Kidney (tissue), 14 donors: ENCODE measurements around the gene BMX. TPM values are rescaled to one million over a fixed set of nuclear protein-coding genes. Genes with fewer than 3 reads are reported as not detected.

Experiments
- DNase-seq, 5 donors: peaks; one replicate each; pipeline ENCODE4 v3.0.0-alpha.2; 2013 to 2020
- FAIRE-seq: peaks from 2 replicates; lab custom pipeline; 2012; peaks lifted over from hg19 to GRCh38; lab: Jason Lieb, UNC
- H3K27ac ChIP-seq, 2 donors: one replicate each; pipeline ENCODE4 v1.7.0; 2013; ENCODE audit warnings: low read depth in 2 of 2, low read length in 2 of 2, inconsistent platforms in 1 of 2
- H3K27me3 ChIP-seq: one replicate; pipeline ENCODE4 v1.7.1; 2013; ENCODE audit warnings: low read length, inconsistent platforms; ENCODE audit not compliant: control insufficient read depth, insufficient read depth
- H3K36me3 ChIP-seq, 3 donors: one replicate each; pipeline versions ENCODE4 v1.7.0 to v1.7.1; 2013; ENCODE audit warnings: low read length in 3 of 3, control low read depth in 1 of 3, inconsistent platforms in 1 of 3; ENCODE audit not compliant: insufficient read depth in 3 of 3, control insufficient read depth in 2 of 3
- H3K4me1 ChIP-seq, 3 donors: one replicate each; pipeline versions ENCODE4 v1.7.0 to v1.7.1; 2013; ENCODE audit warnings: low read length in 3 of 3, inconsistent platforms in 1 of 3, low read depth in 1 of 3; ENCODE audit not compliant: control insufficient read depth in 2 of 3, insufficient read depth in 2 of 3
- H3K4me3 ChIP-seq, 3 donors: one replicate each; pipeline versions ENCODE4 v1.7.0 to v1.8.1; 2013; ENCODE audit warnings: low read length in 3 of 3, control low read depth in 1 of 3, inconsistent platforms in 1 of 3
- H3K9ac ChIP-seq, 3 donors: one replicate each; pipeline versions ENCODE4 v1.7.0 to v1.7.1; 2013; ENCODE audit warnings: low read length in 3 of 3, control low read depth in 1 of 3, inconsistent platforms in 1 of 3
- H3K9me3 ChIP-seq, 3 donors: one replicate each; pipeline versions ENCODE4 v1.7.0 to v1.7.1; 2013; ENCODE audit warnings: low read length in 3 of 3, control low read depth in 1 of 3, inconsistent platforms in 1 of 3; ENCODE audit not compliant: control insufficient read depth in 2 of 3, insufficient read depth in 1 of 3
- intact Hi-C: fragments of 100-400 bp; cut with DNase I; formaldehyde crosslinking; loops from one replicate; pipeline ENCODE4 v1.11.1; 2022
- polyA plus RNA-seq: library from polyadenylated mRNA; stranded (reverse); fragments of 350-450 nt; fragmentation: Illumina TruSeq; extraction: RNeasy Lipid Tissue Mini Kit (QIAGEN cat#74804); gene quantifications from one replicate; pipeline ENCODE4 v1.2.3, GENCODE V29; 2014; ENCODE audit warnings: low read depth, low replicate concordance; ENCODE audit not compliant: insufficient read depth
- total RNA-seq: library from RNA; stranded (reverse); fragmentation: NEBNext Ultra II Directional; extraction: Animal tissue kit (Norgen Biotek cat#: 25700); gene quantifications from one replicate; pipeline ENCODE4 v1.2.1, GENCODE V29; 2021
- TF ChIP-seq, protein P1 (sequence below): IDR thresholded peaks from 3 replicates; pipeline ENCODE4 v1.5.1; 2012; ENCODE audit warnings: mild to moderate bottlenecking, moderate library complexity, borderline replicate concordance; ENCODE audit not compliant: insufficient read depth; ENCODE audit errors: extremely low read depth
- donor health status: control.
- donor health status: control.
- donor health status: control.
- donor health status: control.
- donor health status: control.
- donor health status: DM: yes; HTN: yes; CAD: no.
- donor health status: Normal renal cell carcinoma (clear cell type).

The BMX gene
- total and polyA plus RNA-seq, 2 donors from 2014 or later = 1.4 TPM; not detected in 1

- TF ChIP-seq, protein P1, sequence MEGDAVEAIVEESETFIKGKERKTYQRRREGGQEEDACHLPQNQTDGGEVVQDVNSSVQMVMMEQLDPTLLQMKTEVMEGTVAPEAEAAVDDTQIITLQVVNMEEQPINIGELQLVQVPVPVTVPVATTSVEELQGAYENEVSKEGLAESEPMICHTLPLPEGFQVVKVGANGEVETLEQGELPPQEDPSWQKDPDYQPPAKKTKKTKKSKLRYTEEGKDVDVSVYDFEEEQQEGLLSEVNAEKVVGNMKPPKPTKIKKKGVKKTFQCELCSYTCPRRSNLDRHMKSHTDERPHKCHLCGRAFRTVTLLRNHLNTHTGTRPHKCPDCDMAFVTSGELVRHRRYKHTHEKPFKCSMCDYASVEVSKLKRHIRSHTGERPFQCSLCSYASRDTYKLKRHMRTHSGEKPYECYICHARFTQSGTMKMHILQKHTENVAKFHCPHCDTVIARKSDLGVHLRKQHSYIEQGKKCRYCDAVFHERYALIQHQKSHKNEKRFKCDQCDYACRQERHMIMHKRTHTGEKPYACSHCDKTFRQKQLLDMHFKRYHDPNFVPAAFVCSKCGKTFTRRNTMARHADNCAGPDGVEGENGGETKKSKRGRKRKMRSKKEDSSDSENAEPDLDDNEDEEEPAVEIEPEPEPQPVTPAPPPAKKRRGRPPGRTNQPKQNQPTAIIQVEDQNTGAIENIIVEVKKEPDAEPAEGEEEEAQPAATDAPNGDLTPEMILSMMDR = no peak
- Histone ChIP-seq H3K4me3 (peak within 1 kb of the TSS in 2 of 3 donors; percentile 58 to 64), H3K9ac (no peak within 1 kb of the TSS), H3K9me3 (no peaks in the 10 kb centered on the region), H3K36me3 (no peaks in the 10 kb centered on the region), H3K27ac (peak within 1 kb of the TSS; percentile 47 to 57), H3K27me3 (peaks cover 15% of the 10 kb centered on the region), H3K4me1 (no peaks in the 10 kb centered on the region)
- FAIRE-seq (no peak), DNase-seq (no peak)
- intact Hi-C loops = no loop called here
Measured at GRCh38 chrX:15600745-15601144, 100.1 kb downstream of the BMX start, which contains the start of gene ACE2. TSS of gene ACE2 (minus strand) at chrX:15600960. CDS start at chrX:15600911, 49 bp downstream.

GRCh38 chrX:15601932-15602331 lies 101.3 kb downstream of the BMX start:
- Histone ChIP-seq H3K4me3 (no peak overlapping the region), H3K27ac (no peak overlapping the region), H3K27me3 (peaks cover 17% of the 10 kb centered on the region), H3K9ac (no peak overlapping the region), H3K9me3 (no peaks in the 10 kb centered on the region), H3K36me3 (no peaks in the 10 kb centered on the region), H3K4me1 (no peaks in the 10 kb centered on the region)
- TF ChIP-seq, protein P1 = no peak
- DNase-seq (no peak), FAIRE-seq (no peak)
- intact Hi-C loops = no loop called here

DNA sequence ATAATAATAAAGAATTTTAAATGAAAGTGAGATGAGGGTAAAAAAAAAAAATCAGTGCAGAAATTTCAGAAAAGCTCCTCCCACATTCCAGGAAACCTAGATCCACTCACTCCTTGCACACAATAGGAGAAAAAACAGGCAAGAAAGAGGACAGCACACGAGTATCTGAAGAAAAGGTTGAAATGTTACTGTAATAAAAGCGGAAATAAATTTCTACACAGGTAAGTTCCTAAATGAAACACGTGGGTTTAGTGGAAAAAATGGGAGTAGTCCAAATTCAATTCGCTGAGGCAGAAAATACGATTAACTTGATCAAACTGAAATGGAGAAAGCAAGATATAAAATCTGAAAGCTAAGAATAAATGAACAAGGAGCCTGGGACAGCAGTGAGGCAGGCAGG lies 102.2 kb downstream of the BMX start:
- DNase-seq (no peak), FAIRE-seq (no peak)
- H3K36me3 ChIP-seq = no peaks in the 10 kb centered on the region
- H3K9ac ChIP-seq = no peak overlapping the region
- no peaks in the 10 kb centered on the region for H3K9me3 ChIP-seq
- intact Hi-C loops = no loop called here
- TF ChIP-seq, protein P1 = no peak
- peaks cover 17% of the 10 kb centered on the region for H3K27me3 ChIP-seq
- no peaks in the 10 kb centered on the region for H3K4me1 ChIP-seq
- no peak overlapping the region for H3K4me3 ChIP-seq
- H3K27ac ChIP-seq = no peak overlapping the region

DNA sequence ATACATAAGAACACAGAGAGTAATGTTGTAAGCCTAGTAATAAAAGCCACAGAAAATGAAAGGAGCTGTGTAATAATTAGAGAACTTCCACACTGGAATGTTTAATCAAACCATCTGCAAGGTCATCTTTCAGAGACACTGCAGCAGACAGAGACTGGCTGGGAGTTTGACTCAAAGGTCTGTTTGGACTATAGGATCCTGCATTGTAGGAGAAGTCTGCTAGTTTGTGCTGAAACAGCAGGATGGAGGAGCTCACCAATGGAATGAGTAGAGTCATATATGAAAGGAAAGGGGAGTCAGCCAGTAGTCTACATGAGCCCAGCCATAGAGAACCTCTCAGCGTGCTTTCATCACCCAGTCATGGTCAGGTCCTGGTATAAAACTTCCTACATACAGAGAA lies 104.6 kb downstream of the BMX start:
- H3K4me1 ChIP-seq = no peaks in the 10 kb centered on the region
- no peaks in the 10 kb centered on the region for H3K36me3 ChIP-seq
- peaks cover 11% of the 10 kb centered on the region for H3K27me3 ChIP-seq
- no peak overlapping the region for H3K27ac ChIP-seq
- no peak overlapping the region for H3K9ac ChIP-seq
- TF ChIP-seq, protein P1 = no peak
- FAIRE-seq = no peak
- intact Hi-C loops = no loop called here
- H3K4me3 ChIP-seq = no peak overlapping the region
- no peaks in the 10 kb centered on the region for H3K9me3 ChIP-seq
- no peak for DNase-seq
